HepG2 (cell line): ENCODE data around the gene ASB11. TPM values are rescaled to one million over a fixed set of nuclear protein-coding genes. Genes with fewer than 3 reads are reported as not detected.

Experiments
- ATAC-seq: fragments of 200-7000 bp; cut with Tn5 transposase; 3 replicates; pipeline ENCODE4 v1.9.1; 2020; ENCODE audit warnings: mild to moderate bottlenecking, moderate library complexity
- BruUV-seq: library from RNA; stranded (reverse); fragments of 400-500 nt; replicated peaks from 2 replicates; lab custom pipeline; 2021; lab: Mats Ljungman, UMichigan
- CTCF ChIA-PET: fragments of 300-600 bp; formaldehyde crosslinking; extraction: SDS; loops from one replicate; lab custom pipeline; 2021; ENCODE audit warnings: low total read pairs, inconsistent platforms, low intra/inter-chr PET ratio; lab: Yijun Ruan, JAX
- POLR2A ChIA-PET: fragments of 350-600 bp; sonication (Branson Sonifier 250); formaldehyde crosslinking; loops from one replicate; lab custom pipeline; 2020; ENCODE audit warnings: antibody characterized with exemption, inconsistent platforms; lab: Yijun Ruan, JAX
- DNase-seq: peaks from one replicate; pipeline ENCODE4 v3.0.0-alpha.2; 2015; ENCODE audit warnings: low spot score
- FAIRE-seq: peaks from 3 replicates; lab custom pipeline; 2011; peaks lifted over from hg19 to GRCh38; lab: Jason Lieb, UNC
- H2AFZ ChIP-seq: one replicate; pipeline ENCODE4 v1.6.1; 2011; ENCODE audit warnings: low read length, inconsistent platforms
- H3K27ac ChIP-seq: fragments of 300-600 bp; 3 replicates; pipeline ENCODE4 v1.8.0; 2011; ENCODE audit warnings: mixed run types, mild to moderate bottlenecking, mixed read lengths, low read length, inconsistent platforms; ENCODE audit not compliant: insufficient read depth; ENCODE audit errors: extremely low read length
- H3K27me3 ChIP-seq, 2 experiments: fragments of 200-600 bp in 1 of 2; 2 replicates in 1 of 2; 3 replicates in 1 of 2; pipeline versions ENCODE4 v1.6.0 to v1.8.0; 2011; ENCODE audit warnings: low read length in 2 of 2, mild to moderate bottlenecking in 2 of 2, moderate library complexity in 2 of 2, inconsistent platforms in 1 of 2; ENCODE audit not compliant: insufficient read depth in 2 of 2, control insufficient read depth in 1 of 2
- H3K36me3 ChIP-seq, 2 experiments: fragments of 200-600 bp in 1 of 2; replicated peaks in 1 of 2; 2 replicates in 1 of 2; 3 replicates in 1 of 2; pipeline versions ENCODE4 v1.5.1 to v1.8.0; 2011; ENCODE audit warnings: low read length in 2 of 2, inconsistent platforms in 1 of 2; ENCODE audit not compliant: insufficient read depth in 2 of 2, control insufficient read depth in 1 of 2
- H3K4me1 ChIP-seq: 2 replicates; pipeline ENCODE4 v1.5.1; 2012; ENCODE audit warnings: low read length, inconsistent platforms; ENCODE audit not compliant: insufficient read depth
- H3K4me2 ChIP-seq: 2 replicates; pipeline ENCODE4 v1.6.0; 2011; ENCODE audit warnings: low read depth, low read length, inconsistent platforms
- H3K4me3 ChIP-seq, 3 experiments: fragments of 200-600 bp in 1 of 3; sonication (generic), shearing (Covaris generic) in 1 of 3; replicated peaks in 1 of 3; 2 replicates each; pipeline ENCODE4 v1.5.1; 2011 to 2016; ENCODE audit warnings: low read length in 3 of 3, inconsistent platforms in 2 of 3, low read depth in 2 of 3, mild to moderate bottlenecking in 2 of 3, control low read depth in 1 of 3, mixed read lengths in 1 of 3; ENCODE audit not compliant: insufficient read depth in 1 of 3
- H3K79me2 ChIP-seq: one replicate; pipeline ENCODE4 v1.6.1; 2011; ENCODE audit warnings: low read length, inconsistent platforms; ENCODE audit not compliant: insufficient read depth
- H3K9ac ChIP-seq: 2 replicates; pipeline ENCODE4 v1.6.0; 2011; ENCODE audit warnings: mild to moderate bottlenecking, low read depth, low read length, inconsistent platforms; ENCODE audit not compliant: insufficient read depth
- H3K9me3 ChIP-seq: 2 replicates; pipeline ENCODE4 v1.5.1; 2012; ENCODE audit warnings: mild to moderate bottlenecking, low read length
- H4K20me1 ChIP-seq: 2 replicates; pipeline ENCODE4 v1.6.0; 2011; ENCODE audit warnings: inconsistent platforms, mild to moderate bottlenecking, low read length, moderate library complexity; ENCODE audit not compliant: insufficient read depth
- FOXK2 ChIP-seq: fragments of 450-650 bp; IDR thresholded peaks from 2 replicates; pipeline ENCODE4 v1.6.1; 2016
- GATA4 ChIP-seq: sonication (generic); IDR thresholded peaks from 2 replicates; pipeline ENCODE4 v1.6.1; 2016; ENCODE audit warnings: antibody characterized with exemption, low read depth, borderline replicate concordance
- HNRNPL ChIP-seq: fragments of 200-400 bp; formaldehyde crosslinking; IDR thresholded peaks from 2 replicates; pipeline ENCODE4 v1.6.1; 2017; ENCODE audit warnings: mild to moderate bottlenecking, low read depth, low read length
- PLRG1 ChIP-seq: fragments of 450-650 bp; conservative IDR thresholded peaks from 2 replicates; pipeline ENCODE4 v1.6.1; 2016
- SMC3 ChIP-seq: IDR thresholded peaks from 2 replicates; pipeline ENCODE4 v1.6.1; 2011; ENCODE audit warnings: low read length, improper control_type of control experiment
- ZNF326 ChIP-seq: sonication (generic); formaldehyde crosslinking; IDR thresholded peaks from 2 replicates; pipeline ENCODE4 v1.4.0; 2020; ENCODE audit warnings: missing genetic modification reagents, borderline replicate concordance
- ZNF816 ChIP-seq: sonication (generic); formaldehyde crosslinking; IDR thresholded peaks from 2 replicates; pipeline ENCODE4 v1.8.0; 2022; ENCODE audit warnings: missing genetic modification reagents, mild to moderate bottlenecking, borderline replicate concordance
- WGBS: methylation state at CpG from one replicate; pipeline ENCODE4 v1.1.6; 2017; ENCODE audit warnings: low lambda C conversion rate; 5-methylcytosine and 5-hydroxymethylcytosine counted together
- in situ Hi-C: cut with HindIII; loops from 2 replicates; pipeline ENCODE4 v1.10.0; 2017; ENCODE audit warnings: low pct_unique_long_range_greater_than_20kb; ENCODE audit not compliant: extremely low pct_ligation_motif_present
- intact Hi-C: fragments of 100-400 bp; cut with micrococcal nuclease; formaldehyde crosslinking; loops from one replicate; pipeline ENCODE4 v1.10.0; 2022; ENCODE audit not compliant: unreplicated experiment
- polyA plus RNA-seq, 8 experiments: library from polyadenylated mRNA; depleted of rRNA in 3 of 8; stranded (reverse) in 7 of 8; unstranded in 1 of 8; fragments of >200 nt; fragmentation: Illumina TruSeq in 4 of 8; extraction: Trizol in 4 of 8; gene quantifications; 2 replicates each; pipeline versions ENCODE4 v1.2.1 to v1.2.3, GENCODE V29; 2011 to 2016; ENCODE audit warnings: low read depth in 4 of 8, missing spikeins in 1 of 8, mixed read lengths in 1 of 8; ENCODE audit not compliant: insufficient read depth in 1 of 8
- total RNA-seq, 5 experiments: library from RNA; depleted of rRNA; stranded (reverse); fragments of >200 nt; fragmentation: Illumina TruSeq; extraction: Trizol; gene quantifications; 2 replicates each; pipeline ENCODE4 v1.2.3, GENCODE V29; 2016; ENCODE audit warnings: low read depth in 1 of 5
- TF ChIP-seq, protein P1 (sequence below): sonication (generic); formaldehyde crosslinking; IDR thresholded peaks from 2 replicates; pipeline ENCODE4 v1.4.0; 2020; ENCODE audit warnings: mild to moderate bottlenecking, low read depth, missing genetic modification reagents
- TF ChIP-seq, protein P2 (sequence below): sonication (generic); formaldehyde crosslinking; IDR thresholded peaks from 2 replicates; pipeline ENCODE4 v1.8.1; 2023; ENCODE audit warnings: mild to moderate bottlenecking, moderate library complexity, missing genetic modification reagents
- TF ChIP-seq, protein P3 (sequence below): sonication (generic); formaldehyde crosslinking; IDR thresholded peaks from 2 replicates; pipeline ENCODE4 v1.5.0; 2020; ENCODE audit warnings: missing genetic modification reagents, mild to moderate bottlenecking, borderline replicate concordance
- TF ChIP-seq, protein P4 (sequence below), 2 experiments: sonication (generic) in 1 of 2; formaldehyde crosslinking in 1 of 2; IDR thresholded peaks; 2 replicates each; pipeline versions ENCODE4 v1.4.0 to v1.6.1; 2018 to 2020; ENCODE audit warnings: missing genetic modification reagents in 2 of 2, borderline replicate concordance in 1 of 2, low read depth in 1 of 2, mild to moderate bottlenecking in 1 of 2, missing biosample characterization in 1 of 2
- TF ChIP-seq, protein P5 (sequence below): sonication (generic); formaldehyde crosslinking; IDR thresholded peaks from 2 replicates; pipeline ENCODE4 v1.9.0; 2021; ENCODE audit warnings: mild to moderate bottlenecking, missing genetic modification reagents

Gene ASB11
- total and polyA plus RNA-seq, 2 of the 13 experiments (the other 11 are each of a cell fraction or from before 2014, with no cell fraction given): not detected

DNA sequence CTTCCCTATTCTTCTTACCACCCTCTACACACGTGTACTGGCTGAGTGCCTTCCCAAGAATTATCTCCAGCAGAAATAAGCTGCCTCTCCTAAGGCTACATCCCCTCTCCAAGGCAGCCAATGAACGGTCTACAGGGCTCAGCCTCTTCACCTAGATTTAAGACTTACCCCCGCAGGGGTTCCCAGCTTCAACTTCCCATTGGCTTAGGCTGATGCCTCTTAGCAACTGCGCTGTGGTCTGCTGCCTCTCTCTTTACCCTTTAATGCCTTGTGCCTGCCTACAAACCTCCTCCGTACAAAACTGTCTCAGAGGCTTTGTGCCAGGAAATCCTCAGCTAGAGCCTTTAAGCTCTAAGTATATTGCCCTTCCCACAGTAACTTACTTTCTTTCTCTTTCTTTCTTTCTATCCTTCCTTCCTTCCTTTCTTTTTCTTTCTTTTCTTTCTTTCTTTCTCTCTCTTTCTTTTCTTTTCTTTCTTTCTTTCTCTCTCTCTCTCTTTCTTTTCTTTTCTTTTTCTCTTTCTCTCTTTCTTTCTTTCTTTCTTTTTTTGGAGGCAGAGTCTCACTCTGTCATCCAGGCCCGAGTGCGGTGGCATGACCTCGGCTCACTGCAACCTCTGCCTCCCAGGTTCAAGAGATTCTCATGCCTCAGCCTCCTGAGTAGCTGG lies 35.0 kb upstream of the ASB11 start:
- H3K4me2 ChIP-seq: no peak overlapping the region
- ATAC-seq: no peak
- intact Hi-C loops: no loop called here
- H3K4me1 ChIP-seq: no peaks in the 10 kb centered on the region
- no TSS peak for BruUV-seq
- H2AFZ ChIP-seq: no peak overlapping the region
- no peak overlapping the region for H3K9ac ChIP-seq
- H4K20me1 ChIP-seq: no peaks in the 10 kb centered on the region
- H3K4me3 ChIP-seq: no peak overlapping the region
- in situ Hi-C loops: no loop called here
- H3K27ac ChIP-seq: no peak overlapping the region
- ChIA-PET POLR2A (no interaction called here), CTCF (no interaction called here)
- no peaks in the 10 kb centered on the region for H3K36me3 ChIP-seq
- DNase-seq: no peak
- H3K79me2 ChIP-seq: no peaks in the 10 kb centered on the region
- no peak for FAIRE-seq
- no peaks in the 10 kb centered on the region for H3K27me3 ChIP-seq
- WGBS: 75% methylated on average over 7 of the region's 8 CpGs
- H3K9me3 ChIP-seq: no peaks in the 10 kb centered on the region
- TF ChIP-seq, protein P1, sequence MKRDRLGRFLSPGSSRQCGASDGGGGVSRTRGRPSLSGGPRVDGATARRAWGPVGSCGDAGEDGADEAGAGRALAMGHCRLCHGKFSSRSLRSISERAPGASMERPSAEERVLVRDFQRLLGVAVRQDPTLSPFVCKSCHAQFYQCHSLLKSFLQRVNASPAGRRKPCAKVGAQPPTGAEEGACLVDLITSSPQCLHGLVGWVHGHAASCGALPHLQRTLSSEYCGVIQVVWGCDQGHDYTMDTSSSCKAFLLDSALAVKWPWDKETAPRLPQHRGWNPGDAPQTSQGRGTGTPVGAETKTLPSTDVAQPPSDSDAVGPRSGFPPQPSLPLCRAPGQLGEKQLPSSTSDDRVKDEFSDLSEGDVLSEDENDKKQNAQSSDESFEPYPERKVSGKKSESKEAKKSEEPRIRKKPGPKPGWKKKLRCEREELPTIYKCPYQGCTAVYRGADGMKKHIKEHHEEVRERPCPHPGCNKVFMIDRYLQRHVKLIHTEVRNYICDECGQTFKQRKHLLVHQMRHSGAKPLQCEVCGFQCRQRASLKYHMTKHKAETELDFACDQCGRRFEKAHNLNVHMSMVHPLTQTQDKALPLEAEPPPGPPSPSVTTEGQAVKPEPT (CRISPR knock-in tag): no peak
- no peak for TF ChIP-seq ZNF326 (CRISPR knock-in tag)
- TF ChIP-seq ZNF816 (CRISPR knock-in tag): no peak
- TF ChIP-seq, protein P2, sequence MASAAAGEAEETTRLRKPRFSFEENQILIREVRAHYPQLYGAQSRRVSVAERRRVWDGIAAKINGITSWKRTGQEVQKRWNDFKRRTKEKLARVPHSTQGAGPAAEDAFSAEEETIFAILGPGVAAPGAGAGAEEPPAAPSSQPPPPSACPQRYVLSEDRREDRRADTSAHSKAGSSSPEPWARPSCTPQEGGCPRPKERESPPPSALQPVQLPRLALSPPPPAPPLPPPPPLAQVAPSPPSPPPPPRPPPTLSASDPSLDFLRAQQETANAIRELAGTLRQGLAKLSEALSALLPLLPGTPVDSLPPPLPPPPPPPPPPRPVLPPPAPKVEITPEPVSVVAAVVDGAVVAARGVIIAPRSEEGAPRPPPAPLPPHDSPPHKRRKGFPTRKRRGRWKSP: no peak
- no peak for TF ChIP-seq GATA4
- no peak for TF ChIP-seq PLRG1
- TF ChIP-seq, protein P3, sequence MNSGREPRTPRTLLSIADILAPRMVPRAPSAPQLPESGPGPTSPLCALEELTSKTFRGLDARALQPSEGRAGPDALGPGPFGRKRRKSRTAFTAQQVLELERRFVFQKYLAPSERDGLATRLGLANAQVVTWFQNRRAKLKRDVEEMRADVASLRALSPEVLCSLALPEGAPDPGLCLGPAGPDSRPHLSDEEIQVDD: no peak
- TF ChIP-seq FOXK2: no peak
- TF ChIP-seq, protein P4, sequence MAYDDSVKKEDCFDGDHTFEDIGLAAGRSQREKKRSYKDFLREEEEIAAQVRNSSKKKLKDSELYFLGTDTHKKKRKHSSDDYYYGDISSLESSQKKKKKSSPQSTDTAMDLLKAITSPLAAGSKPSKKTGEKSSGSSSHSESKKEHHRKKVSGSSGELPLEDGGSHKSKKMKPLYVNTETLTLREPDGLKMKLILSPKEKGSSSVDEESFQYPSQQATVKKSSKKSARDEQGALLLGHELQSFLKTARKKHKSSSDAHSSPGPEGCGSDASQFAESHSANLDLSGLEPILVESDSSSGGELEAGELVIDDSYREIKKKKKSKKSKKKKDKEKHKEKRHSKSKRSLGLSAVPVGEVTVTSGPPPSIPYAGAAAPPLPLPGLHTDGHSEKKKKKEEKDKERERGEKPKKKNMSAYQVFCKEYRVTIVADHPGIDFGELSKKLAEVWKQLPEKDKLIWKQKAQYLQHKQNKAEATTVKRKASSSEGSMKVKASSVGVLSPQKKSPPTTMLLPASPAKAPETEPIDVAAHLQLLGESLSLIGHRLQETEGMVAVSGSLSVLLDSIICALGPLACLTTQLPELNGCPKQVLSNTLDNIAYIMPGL (CRISPR knock-in tag; IDR thresholded peaks at IDR 0.05; ENCODE audit: borderline replicate concordance in 1 of 2, low read depth in 1 of 2): no peak
- no peak for TF ChIP-seq HNRNPL
- no peak for TF ChIP-seq SMC3
- TF ChIP-seq, protein P5, sequence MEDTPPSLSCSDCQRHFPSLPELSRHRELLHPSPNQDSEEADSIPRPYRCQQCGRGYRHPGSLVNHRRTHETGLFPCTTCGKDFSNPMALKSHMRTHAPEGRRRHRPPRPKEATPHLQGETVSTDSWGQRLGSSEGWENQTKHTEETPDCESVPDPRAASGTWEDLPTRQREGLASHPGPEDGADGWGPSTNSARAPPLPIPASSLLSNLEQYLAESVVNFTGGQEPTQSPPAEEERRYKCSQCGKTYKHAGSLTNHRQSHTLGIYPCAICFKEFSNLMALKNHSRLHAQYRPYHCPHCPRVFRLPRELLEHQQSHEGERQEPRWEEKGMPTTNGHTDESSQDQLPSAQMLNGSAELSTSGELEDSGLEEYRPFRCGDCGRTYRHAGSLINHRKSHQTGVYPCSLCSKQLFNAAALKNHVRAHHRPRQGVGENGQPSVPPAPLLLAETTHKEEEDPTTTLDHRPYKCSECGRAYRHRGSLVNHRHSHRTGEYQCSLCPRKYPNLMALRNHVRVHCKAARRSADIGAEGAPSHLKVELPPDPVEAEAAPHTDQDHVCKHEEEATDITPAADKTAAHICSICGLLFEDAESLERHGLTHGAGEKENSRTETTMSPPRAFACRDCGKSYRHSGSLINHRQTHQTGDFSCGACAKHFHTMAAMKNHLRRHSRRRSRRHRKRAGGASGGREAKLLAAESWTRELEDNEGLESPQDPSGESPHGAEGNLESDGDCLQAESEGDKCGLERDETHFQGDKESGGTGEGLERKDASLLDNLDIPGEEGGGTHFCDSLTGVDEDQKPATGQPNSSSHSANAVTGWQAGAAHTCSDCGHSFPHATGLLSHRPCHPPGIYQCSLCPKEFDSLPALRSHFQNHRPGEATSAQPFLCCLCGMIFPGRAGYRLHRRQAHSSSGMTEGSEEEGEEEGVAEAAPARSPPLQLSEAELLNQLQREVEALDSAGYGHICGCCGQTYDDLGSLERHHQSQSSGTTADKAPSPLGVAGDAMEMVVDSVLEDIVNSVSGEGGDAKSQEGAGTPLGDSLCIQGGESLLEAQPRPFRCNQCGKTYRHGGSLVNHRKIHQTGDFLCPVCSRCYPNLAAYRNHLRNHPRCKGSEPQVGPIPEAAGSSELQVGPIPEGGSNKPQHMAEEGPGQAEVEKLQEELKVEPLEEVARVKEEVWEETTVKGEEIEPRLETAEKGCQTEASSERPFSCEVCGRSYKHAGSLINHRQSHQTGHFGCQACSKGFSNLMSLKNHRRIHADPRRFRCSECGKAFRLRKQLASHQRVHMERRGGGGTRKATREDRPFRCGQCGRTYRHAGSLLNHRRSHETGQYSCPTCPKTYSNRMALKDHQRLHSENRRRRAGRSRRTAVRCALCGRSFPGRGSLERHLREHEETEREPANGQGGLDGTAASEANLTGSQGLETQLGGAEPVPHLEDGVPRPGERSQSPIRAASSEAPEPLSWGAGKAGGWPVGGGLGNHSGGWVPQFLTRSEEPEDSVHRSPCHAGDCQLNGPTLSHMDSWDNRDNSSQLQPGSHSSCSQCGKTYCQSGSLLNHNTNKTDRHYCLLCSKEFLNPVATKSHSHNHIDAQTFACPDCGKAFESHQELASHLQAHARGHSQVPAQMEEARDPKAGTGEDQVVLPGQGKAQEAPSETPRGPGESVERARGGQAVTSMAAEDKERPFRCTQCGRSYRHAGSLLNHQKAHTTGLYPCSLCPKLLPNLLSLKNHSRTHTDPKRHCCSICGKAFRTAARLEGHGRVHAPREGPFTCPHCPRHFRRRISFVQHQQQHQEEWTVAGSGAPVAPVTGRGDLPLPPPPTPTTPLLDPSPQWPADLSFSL (CRISPR knock-in tag): no peak
